ENCODE data around the gene COL4A4.
"Not testable (repeated sequence)": the region's sequence is repeated elsewhere in the genome, so short reads cannot be mapped to it uniquely, and the experiment has no call there.

Gene COL4A4

DNA sequence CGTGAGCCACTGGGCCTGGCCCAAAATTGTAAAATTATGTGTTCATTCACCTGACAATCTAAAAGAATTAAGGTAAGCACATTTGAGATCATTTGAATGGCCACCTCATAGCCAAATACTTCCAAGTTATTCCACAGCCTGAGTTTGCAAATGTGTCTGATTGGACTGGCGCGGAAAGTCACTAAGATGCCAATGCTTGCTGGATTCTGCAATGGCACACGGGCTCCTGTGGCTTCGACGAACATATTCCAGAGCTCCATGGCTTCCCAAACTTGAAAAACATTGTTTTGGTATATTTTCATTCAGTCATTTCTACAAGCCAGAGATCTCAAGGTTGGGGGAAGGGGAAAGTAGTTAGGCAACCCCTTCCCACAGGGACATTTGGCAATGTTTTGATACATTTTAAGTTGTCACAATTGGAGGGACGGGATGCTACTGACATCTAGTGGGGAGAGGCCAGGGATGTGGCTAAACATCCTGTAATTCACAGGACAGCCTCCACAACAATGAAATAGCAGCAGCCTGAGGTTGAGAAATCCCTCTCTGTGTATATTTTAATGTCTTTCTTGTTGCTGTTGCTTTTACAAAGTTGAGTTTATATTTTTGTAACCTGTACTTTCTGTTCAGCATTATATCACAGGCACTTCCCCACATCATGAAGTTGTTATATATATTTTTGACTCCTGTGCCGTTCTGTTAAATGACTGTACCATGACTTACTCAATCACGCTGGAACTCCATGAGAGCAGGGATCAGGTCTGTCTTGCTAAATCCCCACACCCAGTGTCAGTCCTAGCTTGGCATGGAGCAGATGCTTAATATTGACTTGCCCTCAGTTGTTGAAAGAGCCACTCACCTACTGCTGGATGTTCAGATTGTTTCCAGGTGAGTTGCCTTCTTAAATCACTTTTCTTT, 56.9 kb downstream of the COL4A4 start:
- H3K9me3 Mint-ChIP-seq, result no peaks in the 10 kb centered on the region
- no peak for DNase-seq
- no peak overlapping the region for H3K4me3 Mint-ChIP-seq
- no peaks in the 10 kb centered on the region for H3K36me3 Mint-ChIP-seq (ENCODE audit: low read depth)
- H3K4me1 Mint-ChIP-seq (ENCODE audit: low read depth), result no peaks in the 10 kb centered on the region
- H3K27ac Mint-ChIP-seq, result no peak overlapping the region
- H3K27me3 Mint-ChIP-seq, result peaks cover 7% of the 10 kb centered on the region

DNA sequence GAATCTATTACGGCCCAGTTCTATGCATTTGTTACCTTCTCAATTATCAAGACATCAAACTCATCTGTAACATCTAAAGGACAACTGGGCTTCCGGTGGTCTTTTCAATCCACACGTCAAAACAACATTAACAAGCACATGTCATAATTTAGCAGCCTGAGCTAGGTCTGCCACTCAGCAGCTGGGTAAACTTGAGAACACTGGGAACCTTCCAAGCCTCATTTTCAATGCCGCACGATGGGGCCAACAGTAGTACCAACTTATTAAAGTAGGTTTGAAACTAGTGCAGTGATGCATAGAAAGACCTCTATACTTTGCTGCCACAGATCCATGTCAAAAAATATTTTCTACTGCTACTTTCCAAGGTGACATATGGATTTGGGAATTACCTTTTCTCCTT, 60.4 kb downstream of the COL4A4 start:
- H3K9me3 Mint-ChIP-seq, result no peaks in the 10 kb centered on the region
- no peaks in the 10 kb centered on the region for H3K36me3 Mint-ChIP-seq (ENCODE audit: low read depth)
- no peak for DNase-seq
- H3K27ac Mint-ChIP-seq, result no peak overlapping the region
- no peaks in the 10 kb centered on the region for H3K27me3 Mint-ChIP-seq
- no peak overlapping the region for H3K4me3 Mint-ChIP-seq
- H3K4me1 Mint-ChIP-seq (ENCODE audit: low read depth), result no peaks in the 10 kb centered on the region

DNA sequence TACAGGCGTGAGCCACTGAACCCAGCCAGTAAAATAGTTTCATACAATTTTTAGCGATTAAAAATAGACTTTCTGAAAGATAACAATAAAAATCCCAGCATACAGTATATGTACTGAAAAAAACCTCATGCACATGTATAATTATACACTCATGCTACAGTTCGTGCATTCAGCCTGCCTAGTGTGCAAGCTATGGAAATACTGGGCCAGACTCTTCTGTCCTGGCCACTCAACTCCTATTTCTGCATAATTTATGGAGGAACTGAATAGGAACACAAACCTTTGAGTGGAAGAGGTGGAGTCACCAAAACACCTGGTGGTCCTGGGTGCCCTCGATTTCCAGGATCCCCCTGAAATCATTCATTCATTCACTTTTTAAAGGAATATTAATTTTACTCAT, 64.7 kb downstream of the COL4A4 start:
- no peak for DNase-seq
- no peaks in the 10 kb centered on the region for H3K4me1 Mint-ChIP-seq (ENCODE audit: low read depth)
- no peak overlapping the region for H3K4me3 Mint-ChIP-seq
- H3K27me3 Mint-ChIP-seq, result no peaks in the 10 kb centered on the region
- H3K9me3 Mint-ChIP-seq, result no peaks in the 10 kb centered on the region
- no peak overlapping the region for H3K27ac Mint-ChIP-seq
- no peaks in the 10 kb centered on the region for H3K36me3 Mint-ChIP-seq (ENCODE audit: low read depth)

DNA sequence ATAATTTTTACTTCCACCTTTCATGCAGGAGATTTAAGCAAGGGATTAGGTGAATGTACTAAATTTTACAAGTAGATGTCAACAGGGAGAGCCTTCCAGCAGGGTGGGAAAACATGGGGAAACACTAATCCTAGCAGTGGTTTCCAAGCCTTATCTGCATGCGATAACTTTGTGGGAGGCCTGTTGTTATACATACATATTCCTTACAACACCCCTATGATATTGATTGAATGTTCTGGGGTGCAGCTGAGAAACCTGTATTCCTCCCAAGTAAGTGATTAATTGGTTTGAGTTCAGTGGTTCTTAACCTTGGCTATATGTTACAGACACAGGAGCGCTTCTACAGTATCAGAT, 65.9 kb downstream of the COL4A4 start:
- no peaks in the 10 kb centered on the region for H3K4me1 Mint-ChIP-seq (ENCODE audit: low read depth)
- no peaks in the 10 kb centered on the region for H3K9me3 Mint-ChIP-seq
- no peaks in the 10 kb centered on the region for H3K36me3 Mint-ChIP-seq (ENCODE audit: low read depth)
- H3K27ac Mint-ChIP-seq, result no peak overlapping the region
- H3K27me3 Mint-ChIP-seq, result no peaks in the 10 kb centered on the region
- DNase-seq, result no peak
- H3K4me3 Mint-ChIP-seq, result no peak overlapping the region

DNA sequence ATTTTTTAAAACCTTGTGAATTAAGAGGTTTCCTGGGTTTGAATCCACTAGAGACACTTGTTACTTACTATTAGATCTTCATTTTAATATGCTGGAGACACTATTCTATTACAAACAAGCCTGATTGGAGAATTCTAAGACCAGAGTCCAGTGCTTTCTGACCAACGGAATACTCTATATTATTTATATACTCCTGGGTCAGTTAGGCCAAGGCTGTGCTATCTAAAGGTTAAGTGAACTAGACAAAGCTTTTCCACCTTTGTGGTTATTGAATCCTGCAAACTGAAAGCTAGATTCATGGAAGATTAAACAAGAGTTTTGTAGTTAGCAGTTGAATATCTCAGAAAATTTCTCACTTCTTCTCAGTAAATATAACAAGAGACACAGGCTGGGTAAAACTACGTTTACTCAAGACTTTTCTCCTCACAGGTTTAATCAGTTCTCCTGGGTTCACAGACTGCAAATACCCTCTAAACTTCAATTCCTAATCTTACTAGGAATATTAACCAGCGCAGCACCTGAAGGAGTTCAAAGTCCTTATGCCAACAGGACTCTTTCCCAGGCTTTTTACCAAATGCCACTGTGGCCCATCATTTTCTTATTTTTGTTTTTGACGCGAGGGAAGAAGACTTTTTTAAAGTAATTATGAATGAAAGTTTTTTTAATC, 66.4 kb downstream of the COL4A4 start:
- Mint-ChIP-seq H3K27me3 (no peaks in the 10 kb centered on the region), H3K36me3 (ENCODE audit: low read depth) (no peaks in the 10 kb centered on the region), H3K9me3 (no peaks in the 10 kb centered on the region), H3K4me3 (no peak overlapping the region), H3K4me1 (ENCODE audit: low read depth) (no peaks in the 10 kb centered on the region), H3K27ac (no peak overlapping the region)
- no peak for DNase-seq

DNA sequence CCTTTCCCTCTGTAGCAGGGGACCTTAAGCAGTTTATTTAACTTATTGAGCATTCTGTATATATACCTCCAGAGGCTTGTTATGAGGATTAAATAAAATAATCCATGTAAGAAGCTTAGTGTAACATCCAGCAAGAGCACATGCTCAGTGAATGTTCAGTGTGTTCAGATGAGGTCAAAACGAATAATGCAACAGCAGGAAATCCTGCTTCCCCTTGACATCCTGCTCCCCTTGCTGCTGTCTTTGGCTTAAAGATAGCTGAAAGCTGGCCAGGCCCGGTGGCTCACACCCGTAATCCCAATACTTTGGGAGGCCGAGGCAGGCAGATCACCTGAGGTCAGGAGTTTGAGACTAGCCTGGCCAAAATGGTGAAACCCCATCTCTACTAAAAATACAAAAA, 68.7 kb downstream of the COL4A4 start:
- Mint-ChIP-seq H3K27ac (no peak overlapping the region), H3K27me3 (no peaks in the 10 kb centered on the region), H3K36me3 (ENCODE audit: low read depth) (no peaks in the 10 kb centered on the region), H3K4me3 (no peak overlapping the region), H3K4me1 (ENCODE audit: low read depth) (no peaks in the 10 kb centered on the region), H3K9me3 (no peaks in the 10 kb centered on the region)
- no peak for DNase-seq

DNA sequence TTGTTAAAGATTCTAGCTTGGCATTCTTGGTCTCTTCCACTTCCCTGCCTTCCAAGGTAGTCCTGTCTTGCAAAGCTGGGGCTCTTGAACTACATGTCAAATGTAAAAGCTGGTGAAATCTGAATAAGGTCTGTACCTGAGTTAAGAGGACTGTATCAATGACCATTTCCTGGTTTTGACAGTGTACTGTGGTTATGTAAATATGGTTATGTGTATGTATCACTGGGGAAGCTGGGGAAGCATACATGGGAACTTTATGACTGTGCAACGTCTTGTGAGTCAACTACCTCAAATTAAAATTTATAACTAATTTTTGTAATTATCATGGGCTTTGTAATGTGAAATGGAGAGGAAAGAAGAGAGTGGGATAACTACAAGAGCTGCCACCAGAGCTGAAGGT, 81.7 kb downstream of the COL4A4 start:
- no peaks in the 10 kb centered on the region for H3K9me3 Mint-ChIP-seq
- no peak overlapping the region for H3K27ac Mint-ChIP-seq
- DNase-seq, result no peak
- peaks cover 13% of the 10 kb centered on the region for H3K27me3 Mint-ChIP-seq
- H3K36me3 Mint-ChIP-seq (ENCODE audit: low read depth), result no peaks in the 10 kb centered on the region
- H3K4me1 Mint-ChIP-seq (ENCODE audit: low read depth), result no peaks in the 10 kb centered on the region
- H3K4me3 Mint-ChIP-seq, result no peak overlapping the region

DNA sequence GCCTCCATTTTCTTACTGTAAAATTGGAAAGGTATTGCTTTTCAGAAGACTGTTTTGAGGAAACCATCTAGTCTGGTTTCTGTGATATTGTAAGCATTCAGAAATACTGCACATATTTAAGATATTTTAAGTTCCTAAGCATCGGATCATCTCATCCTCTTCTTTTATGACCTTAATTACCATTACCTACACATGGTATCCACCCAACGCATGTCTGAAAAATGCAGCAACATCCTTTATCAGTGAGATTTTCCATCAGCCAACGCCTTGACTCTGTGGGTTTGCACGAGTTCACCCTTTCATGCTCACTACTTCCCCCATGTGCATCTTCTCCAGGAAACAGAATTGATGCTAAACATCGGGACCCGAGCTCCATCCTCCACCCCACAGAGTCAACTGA, 84.3 kb downstream of the COL4A4 start:
- Mint-ChIP-seq H3K27me3 (peaks cover 11% of the 10 kb centered on the region), H3K27ac (no peak overlapping the region), H3K4me3 (no peak overlapping the region), H3K9me3 (no peaks in the 10 kb centered on the region), H3K36me3 (ENCODE audit: low read depth) (no peaks in the 10 kb centered on the region), H3K4me1 (ENCODE audit: low read depth) (no peaks in the 10 kb centered on the region)
- DNase-seq, result no peak

DNA sequence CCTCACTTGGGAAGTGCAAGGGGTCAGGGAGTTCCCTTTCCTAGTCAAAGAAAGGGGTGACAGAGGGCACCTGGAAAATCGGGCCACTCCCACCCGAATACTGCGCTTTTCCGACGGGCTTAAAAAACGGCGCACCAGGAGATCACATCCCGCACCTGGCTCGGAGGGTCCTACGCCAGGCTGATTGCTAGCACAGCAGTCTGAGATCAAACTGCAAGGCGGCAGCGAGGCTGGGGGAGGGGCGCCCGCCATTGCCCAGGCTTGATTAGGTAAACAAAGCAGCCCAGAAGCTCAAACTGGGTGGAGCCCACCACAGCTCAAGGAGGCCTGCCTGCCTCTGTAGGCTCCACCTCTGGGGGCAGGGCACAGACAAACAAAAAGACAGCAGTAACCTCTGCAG, 98.9 kb downstream of the COL4A4 start:
- not testable (repeated sequence) for H3K27ac Mint-ChIP-seq; DNase-seq; H3K36me3 Mint-ChIP-seq (ENCODE audit: low read depth); H3K9me3 Mint-ChIP-seq; H3K4me3 Mint-ChIP-seq; H3K4me1 Mint-ChIP-seq (ENCODE audit: low read depth)
- peaks cover 18% of the 10 kb centered on the region for H3K27me3 Mint-ChIP-seq

DNA sequence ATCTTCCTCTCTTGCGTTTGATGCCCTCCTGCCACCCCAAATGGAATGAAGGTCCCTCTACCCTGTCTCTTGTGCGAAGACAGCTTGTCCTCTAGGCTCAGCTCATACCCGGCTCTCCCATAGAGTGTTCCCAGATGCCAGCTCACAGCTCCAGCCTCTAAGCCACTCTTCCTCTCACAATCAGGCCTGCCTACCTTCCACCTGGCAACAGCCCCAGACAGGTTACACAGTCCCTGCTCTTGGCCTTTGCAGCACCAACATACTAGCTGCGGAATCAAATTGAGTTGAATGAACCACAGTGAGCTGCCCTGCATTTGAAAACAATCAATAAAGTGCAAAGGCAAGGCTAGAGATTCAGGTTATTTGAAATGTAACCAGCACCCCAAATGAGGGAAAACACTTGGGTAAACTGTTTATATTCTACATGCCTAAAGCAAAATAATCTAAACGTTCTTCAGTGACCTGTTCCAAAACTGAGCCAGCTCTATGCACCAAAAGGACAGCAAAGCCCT, 105.1 kb downstream of the COL4A4 start:
- Mint-ChIP-seq H3K27me3 (peaks cover 12% of the 10 kb centered on the region), H3K4me3 (no peak overlapping the region), H3K27ac (no peak overlapping the region), H3K36me3 (ENCODE audit: low read depth) (no peaks in the 10 kb centered on the region), H3K9me3 (no peaks in the 10 kb centered on the region), H3K4me1 (ENCODE audit: low read depth) (no peaks in the 10 kb centered on the region)
- DNase-seq, result no peak

DNA sequence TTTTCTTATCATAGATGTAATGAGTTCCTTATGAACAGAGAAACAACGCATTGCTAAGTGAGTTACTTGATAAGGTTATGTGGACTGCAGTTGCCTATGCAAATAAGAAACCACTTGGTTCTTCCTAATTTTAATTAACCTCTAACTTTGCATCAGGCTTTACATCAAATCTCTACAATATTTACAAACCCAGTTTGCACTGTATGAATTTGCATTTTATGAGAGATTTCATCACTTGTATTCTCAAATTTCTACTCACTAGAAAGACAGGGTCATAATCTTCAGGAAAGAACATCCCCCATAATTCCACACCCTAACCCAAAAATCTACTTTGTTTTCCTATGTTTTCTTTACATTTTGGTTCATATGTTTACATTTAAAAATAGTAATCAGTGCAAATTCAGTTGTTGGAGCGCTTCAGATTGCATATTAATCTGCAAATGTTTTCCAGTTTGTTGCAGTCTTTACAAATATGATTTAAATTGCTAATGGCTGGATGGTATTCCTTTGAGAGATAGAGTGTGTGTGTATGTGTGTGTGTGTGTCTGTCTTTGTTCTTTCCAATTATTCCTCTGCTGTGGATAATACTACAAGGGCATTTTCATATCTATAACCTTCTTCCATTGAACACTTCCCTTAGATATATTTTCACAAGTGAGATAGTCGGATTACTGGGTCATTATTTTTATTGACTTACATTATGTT, 106.1 kb downstream of the COL4A4 start:
- Mint-ChIP-seq H3K27me3 (peaks cover 10% of the 10 kb centered on the region), H3K9me3 (no peaks in the 10 kb centered on the region), H3K4me1 (ENCODE audit: low read depth) (no peaks in the 10 kb centered on the region), H3K27ac (no peak overlapping the region), H3K4me3 (no peak overlapping the region), H3K36me3 (ENCODE audit: low read depth) (no peaks in the 10 kb centered on the region)
- DNase-seq, result no peak

DNA sequence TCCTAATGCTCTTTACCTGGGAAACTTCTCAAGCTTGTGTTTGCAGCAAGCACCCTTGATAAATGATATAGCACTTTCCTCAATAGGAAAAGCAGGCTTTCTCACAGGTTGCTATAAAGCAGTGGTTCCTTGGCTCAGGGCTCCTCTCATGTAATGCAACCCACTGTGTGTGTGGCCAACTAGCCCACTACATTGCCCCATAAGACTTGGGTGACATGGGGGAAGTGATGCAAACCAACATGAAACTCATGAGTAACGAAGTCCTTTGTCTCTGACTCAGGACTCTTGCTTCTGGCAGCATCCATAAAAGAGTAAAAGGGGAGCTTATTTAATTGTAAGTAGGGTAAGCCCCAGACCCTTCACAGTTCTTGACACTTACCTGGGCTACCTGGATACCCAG, 106.9 kb downstream of the COL4A4 start:
- H3K4me3 Mint-ChIP-seq, result no peak overlapping the region
- no peaks in the 10 kb centered on the region for H3K36me3 Mint-ChIP-seq (ENCODE audit: low read depth)
- H3K4me1 Mint-ChIP-seq (ENCODE audit: low read depth), result no peaks in the 10 kb centered on the region
- no peak for DNase-seq
- peaks cover 15% of the 10 kb centered on the region for H3K27me3 Mint-ChIP-seq
- H3K27ac Mint-ChIP-seq, result no peak overlapping the region
- H3K9me3 Mint-ChIP-seq, result no peaks in the 10 kb centered on the region

DNA sequence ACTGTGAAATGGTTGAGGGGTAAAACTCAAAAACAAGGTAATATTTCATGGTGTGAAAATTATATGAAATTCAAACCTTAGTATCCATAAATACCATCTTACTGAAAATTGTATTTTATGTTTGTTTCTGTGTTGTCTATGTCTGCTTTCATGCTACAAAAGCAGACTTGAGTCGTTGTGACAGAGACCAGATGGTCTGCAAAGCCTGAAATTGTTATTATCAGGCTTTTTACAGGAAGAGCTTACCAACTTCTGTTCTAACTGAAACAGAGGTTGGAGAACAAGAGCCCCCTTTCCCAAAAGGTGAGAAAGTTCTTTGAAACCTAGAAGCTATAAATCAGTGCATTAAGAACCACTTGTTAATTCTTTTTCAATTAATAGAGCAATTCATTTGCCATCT, 110.0 kb downstream of the COL4A4 start:
- no peaks in the 10 kb centered on the region for H3K36me3 Mint-ChIP-seq (ENCODE audit: low read depth)
- no peaks in the 10 kb centered on the region for H3K9me3 Mint-ChIP-seq
- DNase-seq, result no peak
- no peak overlapping the region for H3K4me3 Mint-ChIP-seq
- H3K27ac Mint-ChIP-seq, result no peak overlapping the region
- H3K4me1 Mint-ChIP-seq (ENCODE audit: low read depth), result no peaks in the 10 kb centered on the region
- H3K27me3 Mint-ChIP-seq, result peaks cover 8% of the 10 kb centered on the region

DNA sequence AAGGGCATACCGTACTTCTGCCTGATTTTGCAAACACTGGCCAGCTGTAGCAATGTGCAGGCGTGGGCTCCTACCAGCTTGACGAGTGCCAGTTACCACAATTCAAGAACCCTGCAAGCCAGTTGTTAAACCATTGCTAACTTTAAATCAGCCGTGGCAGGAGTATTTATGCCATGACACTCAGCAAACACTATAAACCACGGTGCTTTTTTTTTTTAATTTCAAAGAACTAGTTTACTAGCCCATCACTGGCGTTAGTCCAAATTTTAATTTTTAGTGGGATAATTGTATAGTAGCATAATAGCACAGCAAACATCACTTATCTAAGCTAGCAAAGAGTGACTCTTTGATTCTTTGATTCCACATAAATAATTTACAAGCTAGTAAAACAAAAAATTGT, 111.1 kb downstream of the COL4A4 start:
- Mint-ChIP-seq H3K4me1 (ENCODE audit: low read depth) (no peaks in the 10 kb centered on the region), H3K27me3 (peaks cover 5% of the 10 kb centered on the region), H3K27ac (no peak overlapping the region), H3K36me3 (ENCODE audit: low read depth) (no peaks in the 10 kb centered on the region), H3K4me3 (no peak overlapping the region), H3K9me3 (no peaks in the 10 kb centered on the region)
- DNase-seq, result no peak

DNA sequence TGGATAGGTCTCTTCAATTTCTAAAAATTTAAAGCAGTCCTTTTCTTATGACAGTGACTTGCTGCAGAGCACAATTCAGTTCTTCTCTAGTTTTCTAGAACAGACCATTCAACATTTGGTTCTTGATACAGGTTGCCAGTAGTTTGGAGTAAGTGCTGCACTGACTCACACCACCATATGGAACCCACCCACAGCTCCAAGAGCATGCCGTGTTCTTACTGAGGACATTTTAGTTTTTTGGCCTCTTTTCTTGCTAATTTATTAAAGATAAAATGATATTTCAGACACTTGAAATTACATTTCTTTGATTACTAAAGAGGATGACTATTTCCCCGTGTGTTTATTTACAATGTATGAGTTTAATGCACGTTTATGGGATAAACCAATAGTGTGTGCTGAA, 120.0 kb downstream of the COL4A4 start:
- no peaks in the 10 kb centered on the region for H3K9me3 Mint-ChIP-seq
- no peak overlapping the region for H3K27ac Mint-ChIP-seq
- H3K27me3 Mint-ChIP-seq, result peaks cover 13% of the 10 kb centered on the region
- H3K4me1 Mint-ChIP-seq (ENCODE audit: low read depth), result no peaks in the 10 kb centered on the region
- no peak for DNase-seq
- no peaks in the 10 kb centered on the region for H3K36me3 Mint-ChIP-seq (ENCODE audit: low read depth)
- no peak overlapping the region for H3K4me3 Mint-ChIP-seq

Data from activated T-cell treated with anti-CD3 and anti-CD28 coated beads, Interleukin-2, amount 50 U/mL, for 24 hours (primary cell).